OCI-LY1 (cell line): ENCODE measurements around the gene LINC01488.

Experiments
- H2AFZ ChIP-seq: fragments of 200-600 bp; sonication (generic), shearing (Covaris generic); 2 replicates; pipeline ENCODE4 v1.6.0; 2014; ENCODE audit warnings: antibody characterized with exemption, mild to moderate bottlenecking, low read length
- H3F3A ChIP-seq: fragments of 200-600 bp; sonication (generic), shearing (Covaris generic); 2 replicates; pipeline ENCODE4 v1.6.0; 2014; ENCODE audit warnings: mild to moderate bottlenecking, antibody characterized with exemption, low read length, moderate library complexity; ENCODE audit not compliant: insufficient read depth
- H3K27ac ChIP-seq: fragments of 200-600 bp; sonication (generic); 2 replicates; pipeline ENCODE4 v1.5.1; 2014; ENCODE audit warnings: low read length, mixed run types, mild to moderate bottlenecking, low read depth; ENCODE audit not compliant: poor library complexity, severe bottlenecking
- H3K27me3 ChIP-seq: fragments of 200-600 bp; sonication (generic); 2 replicates; pipeline ENCODE4 v1.6.0; 2014; ENCODE audit warnings: antibody characterized with exemption, mild to moderate bottlenecking, low read length, moderate library complexity; ENCODE audit not compliant: insufficient read depth
- H3K36me3 ChIP-seq: fragments of 200-600 bp; sonication (generic); 2 replicates; pipeline ENCODE4 v1.6.1; 2014; ENCODE audit warnings: mild to moderate bottlenecking, antibody characterized with exemption, low read length, moderate library complexity, mixed read lengths; ENCODE audit not compliant: insufficient read depth
- H3K4me1 ChIP-seq: fragments of 200-600 bp; sonication (generic); 2 replicates; pipeline ENCODE4 v1.5.1; 2014; ENCODE audit warnings: mild to moderate bottlenecking, low read length, moderate library complexity; ENCODE audit not compliant: insufficient read depth, severe bottlenecking
- H3K4me2 ChIP-seq: fragments of 200-600 bp; sonication (generic), shearing (Covaris generic); 2 replicates; pipeline ENCODE4 v1.6.1; 2014; ENCODE audit warnings: low read length
- H3K4me3 ChIP-seq: fragments of 200-600 bp; sonication (generic); 2 replicates; pipeline ENCODE4 v1.5.1; 2014; ENCODE audit warnings: low read length, low read depth, mild to moderate bottlenecking, mixed read lengths; ENCODE audit not compliant: poor library complexity, severe bottlenecking
- H3K79me2 ChIP-seq: fragments of 200-600 bp; shearing (Covaris generic); 2 replicates; pipeline ENCODE4 v1.6.1; 2016; ENCODE audit warnings: mixed run types, low read length, mixed read lengths; ENCODE audit not compliant: insufficient read depth
- H3K9ac ChIP-seq: fragments of 200-600 bp; sonication (generic), shearing (Covaris generic); 2 replicates; pipeline ENCODE4 v1.6.1; 2014; ENCODE audit warnings: mild to moderate bottlenecking, low read length, mixed read lengths
- H3K9me2 ChIP-seq: fragments of 200-600 bp; sonication (generic), shearing (Covaris generic); 2 replicates; pipeline ENCODE4 v1.6.1; 2014; ENCODE audit warnings: low read depth, mild to moderate bottlenecking, low read length, mixed read lengths
- H3K9me3 ChIP-seq: fragments of 200-600 bp; shearing (Covaris generic); 2 replicates; pipeline ENCODE4 v1.6.1; 2014; ENCODE audit warnings: low read length, mixed read lengths
- H4K20me1 ChIP-seq: fragments of 200-600 bp; sonication (generic), shearing (Covaris generic); 2 replicates; pipeline ENCODE4 v1.6.0; 2016; ENCODE audit warnings: mild to moderate bottlenecking, low read length; ENCODE audit not compliant: insufficient read depth
- CTCF ChIP-seq: fragments of 200-600 bp; sonication (generic), shearing (Covaris generic); IDR thresholded peaks from 2 replicates; pipeline ENCODE4 v1.5.1; 2017; ENCODE audit warnings: mild to moderate bottlenecking, antibody characterized with exemption, low read length, moderate library complexity, mixed read lengths
- EZH2 ChIP-seq: fragments of 200-600 bp; sonication (generic), shearing (Covaris generic); IDR thresholded peaks from 2 replicates; pipeline ENCODE4 v1.8.0; 2017; ENCODE audit warnings: borderline replicate concordance, mixed run types, mild to moderate bottlenecking, antibody characterized with exemption, low read length, moderate library complexity, mixed read lengths

The LINC01488 gene

GRCh38 chr11:69496202-69496557, 14.7 kb downstream of the LINC01488 start:
- Histone ChIP-seq H3K27me3 (no peaks in the 10 kb centered on the region; the same call in none of the 2 replicates), H4K20me1 (no peaks in the 10 kb centered on the region), H3K27ac (no peak overlapping the region), H3K4me2 (no peak overlapping the region), H3K36me3 (no peaks in the 10 kb centered on the region), H3K9ac (no peak overlapping the region), H3K9me3 (no peaks in the 10 kb centered on the region), H3K4me3 (no peak overlapping the region), H3F3A (no peaks in the 10 kb centered on the region), H3K4me1 (no peaks in the 10 kb centered on the region), H3K79me2 (no peaks in the 10 kb centered on the region), H3K9me2 (no peaks in the 10 kb centered on the region), H2AFZ (no peak overlapping the region)
- no peak for TF ChIP-seq CTCF
- TF ChIP-seq EZH2: no peak

- Histone ChIP-seq H3F3A (no peaks in the 10 kb centered on the region), H3K27ac (no peak overlapping the region), H3K27me3 (no peaks in the 10 kb centered on the region; the same call in none of the 2 replicates), H3K9me3 (no peaks in the 10 kb centered on the region), H3K9me2 (no peaks in the 10 kb centered on the region), H3K36me3 (no peaks in the 10 kb centered on the region), H3K9ac (no peak overlapping the region), H2AFZ (no peak overlapping the region), H3K79me2 (no peaks in the 10 kb centered on the region), H3K4me2 (no peak overlapping the region), H3K4me1 (no peaks in the 10 kb centered on the region), H3K4me3 (no peak overlapping the region), H4K20me1 (no peaks in the 10 kb centered on the region)
- no peak for TF ChIP-seq CTCF
- no peak for TF ChIP-seq EZH2
Observed at GRCh38 chr11:69496631-69497220, 15.3 kb downstream of the LINC01488 start.

- Histone ChIP-seq H3K27ac (no peak overlapping the region), H3K9ac (no peak overlapping the region), H3K4me2 (no peak overlapping the region), H3K4me3 (no peak overlapping the region), H4K20me1 (no peaks in the 10 kb centered on the region), H3F3A (no peaks in the 10 kb centered on the region), H3K27me3 (no peaks in the 10 kb centered on the region; the same call in none of the 2 replicates), H3K79me2 (no peaks in the 10 kb centered on the region), H3K4me1 (no peaks in the 10 kb centered on the region), H3K9me3 (no peaks in the 10 kb centered on the region), H3K36me3 (no peaks in the 10 kb centered on the region), H3K9me2 (no peaks in the 10 kb centered on the region), H2AFZ (no peak overlapping the region)
- TF ChIP-seq EZH2 (no peak), CTCF (no peak)
Observed at GRCh38 chr11:69497221-69497787, 15.8 kb downstream of the LINC01488 start.
